A549 (cell line): ENCODE results near the gene TIGD3. TPM values are rescaled to one million over a fixed set of nuclear protein-coding genes. Genes with fewer than 3 reads are reported as not detected.
A peak's percentile ranks its signal among the peaks of the same experiment; 100 is the strongest.

ENCODE experiments used
- ATAC-seq, 2 experiments: fragments of 200-7000 bp in 1 of 2; fragments of >200 bp in 1 of 2; cut with Nextera tagmentation in 1 of 2; cut with Tn5 transposase in 1 of 2; 3 replicates each; pipeline versions ENCODE4 v1.8.0 to v1.9.1; 2018 to 2020; ENCODE audit warnings: mild to moderate bottlenecking in 1 of 2, moderate library complexity in 1 of 2
- CTCF ChIA-PET: fragments of 300-600 bp; sonication (Branson Sonifier 250); formaldehyde crosslinking; extraction: SDS; loops from one replicate; lab custom pipeline; 2021; ENCODE audit warnings: antibody characterized with exemption, inconsistent platforms; lab: Yijun Ruan, JAX
- POLR2A ChIA-PET: fragments of 350-600 bp; formaldehyde crosslinking; extraction: SDS; loops from one replicate; lab custom pipeline; 2021; ENCODE audit warnings: antibody characterized with exemption, inconsistent platforms; lab: Yijun Ruan, JAX
- DNase-seq, 2 experiments: peaks; one replicate each; pipeline versions ENCODE4 v3.0.0 to v3.0.0-alpha.2; 2011 to 2016; ENCODE audit warnings: low read depth in 1 of 2, low spot score in 1 of 2
- FAIRE-seq: peaks from 2 replicates; lab custom pipeline; 2011; peaks lifted over from hg19 to GRCh38; lab: Jason Lieb, UNC
- H3K27ac ChIP-seq, 2 experiments: fragments of >200 bp; sonication (Bioruptor Twin); formaldehyde crosslinking; 3 replicates each; pipeline ENCODE4 v1.5.1; 2016 to 2017
- H3K4me1 ChIP-seq: fragments of >200 bp; sonication (Bioruptor Twin); formaldehyde crosslinking; 3 replicates; pipeline ENCODE4 v1.6.1; 2016
- H3K4me2 ChIP-seq: fragments of >200 bp; sonication (Bioruptor Twin); formaldehyde crosslinking; 3 replicates; pipeline ENCODE4 v1.6.1; 2016
- H3K4me3 ChIP-seq: fragments of >200 bp; sonication (Bioruptor Twin); formaldehyde crosslinking; 3 replicates; pipeline ENCODE4 v1.5.1; 2016
- H3K9me3 ChIP-seq: fragments of >200 bp; sonication (Bioruptor Twin); formaldehyde crosslinking; 3 replicates; pipeline ENCODE4 v1.6.1; 2016
- BCL3 ChIP-seq: fragments of >200 bp; sonication (Bioruptor Twin); formaldehyde crosslinking; IDR thresholded peaks from 3 replicates; pipeline ENCODE4 v1.6.1; 2016
- BHLHE40 ChIP-seq: IDR thresholded peaks from 2 replicates; pipeline ENCODE4 v1.6.1; 2012; ENCODE audit warnings: low read depth, low read length, inconsistent platforms
- CBX2 ChIP-seq: fragments of 200-600 bp; sonication (generic); IDR thresholded peaks from 2 replicates; pipeline ENCODE4 v1.6.1; 2016; ENCODE audit warnings: low read depth, mild to moderate bottlenecking, borderline replicate concordance
- CEBPB ChIP-seq, 2 experiments: fragments of >200 bp in 1 of 2; sonication (Bioruptor Twin) in 1 of 2; formaldehyde crosslinking in 1 of 2; IDR thresholded peaks; 2 replicates each; pipeline ENCODE4 v1.6.1; 2012 to 2016
- CHD2 ChIP-seq: fragments of 150-350 bp; IDR thresholded peaks from 2 replicates; pipeline ENCODE4 v1.6.1; 2014; ENCODE audit warnings: low read length; ENCODE audit not compliant: partially characterized antibody
- CHD4 ChIP-seq: fragments of 200-600 bp; sonication (generic); IDR thresholded peaks from 2 replicates; pipeline ENCODE4 v1.6.1; 2016; ENCODE audit warnings: antibody characterized with exemption, mild to moderate bottlenecking, borderline replicate concordance
- CTCF ChIP-seq: fragments of >200 bp; sonication (Bioruptor Twin); formaldehyde crosslinking; IDR thresholded peaks from 3 replicates; pipeline ENCODE4 v1.5.1; 2016
- E2F6 ChIP-seq: IDR thresholded peaks from 2 replicates; pipeline ENCODE4 v1.6.1; 2012; ENCODE audit warnings: low read depth, borderline replicate concordance
- EHF ChIP-seq: fragments of 250-450 bp; sonication (Bioruptor Pico); IDR thresholded peaks from 2 replicates; pipeline ENCODE4 v1.5.0; 2020; ENCODE audit warnings: mild to moderate bottlenecking
- ELK1 ChIP-seq: fragments of 150-350 bp; IDR thresholded peaks from 2 replicates; pipeline ENCODE4 v1.6.1; 2014; ENCODE audit warnings: low read depth, mild to moderate bottlenecking, low read length
- HMGXB4 ChIP-seq: fragments of 250-450 bp; sonication (Bioruptor Pico); IDR thresholded peaks from 2 replicates; pipeline ENCODE4 v1.5.0; 2021; ENCODE audit warnings: mild to moderate bottlenecking, moderate library complexity, borderline replicate concordance
- HOXB13 ChIP-seq: fragments of 250-450 bp; sonication (Bioruptor Pico); IDR thresholded peaks from 2 replicates; pipeline ENCODE4 v1.5.0; 2020; ENCODE audit warnings: low read depth, mild to moderate bottlenecking, moderate library complexity
- JUN ChIP-seq, 2 experiments: fragments of >200 bp; sonication (Bioruptor Twin); formaldehyde crosslinking; IDR thresholded peaks; 2 replicates in 1 of 2; 3 replicates in 1 of 2; pipeline ENCODE4 v1.6.1; 2016 to 2017
- JUNB ChIP-seq: fragments of >200 bp; sonication (Bioruptor Twin); formaldehyde crosslinking; IDR thresholded peaks from 2 replicates; pipeline ENCODE4 v1.6.1; 2016
- KDM5A ChIP-seq: fragments of 200-600 bp; sonication (generic); IDR thresholded peaks from 2 replicates; pipeline ENCODE4 v1.6.1; 2016; ENCODE audit warnings: antibody characterized with exemption, mild to moderate bottlenecking
- MAX ChIP-seq: IDR thresholded peaks from 2 replicates; pipeline ENCODE4 v1.6.1; 2012
- NFE2L2 ChIP-seq: fragments of 150-350 bp; conservative IDR thresholded peaks from 2 replicates; pipeline ENCODE4 v1.6.1; 2014; ENCODE audit warnings: low read length
- SMC3 ChIP-seq: fragments of >200 bp; sonication (Bioruptor Twin); formaldehyde crosslinking; IDR thresholded peaks from 3 replicates; pipeline ENCODE4 v1.6.1; 2018; ENCODE audit warnings: inconsistent platforms
- SREBF2 ChIP-seq: fragments of 450-650 bp; IDR thresholded peaks from 2 replicates; pipeline ENCODE4 v1.6.1; 2014; ENCODE audit warnings: mild to moderate bottlenecking, moderate library complexity
- TP53 ChIP-seq: fragments of 250-450 bp; sonication (Bioruptor Pico); IDR thresholded peaks from 2 replicates; pipeline ENCODE4 v1.5.0; 2021; ENCODE audit warnings: mild to moderate bottlenecking, moderate library complexity
- ZC3H11A ChIP-seq: fragments of 450-650 bp; IDR thresholded peaks from 2 replicates; pipeline ENCODE4 v1.6.1; 2014; ENCODE audit warnings: antibody characterized with exemption, mild to moderate bottlenecking
- ZSCAN20 ChIP-seq: fragments of 250-450 bp; sonication (Bioruptor Pico); IDR thresholded peaks from 2 replicates; pipeline ENCODE4 v1.8.0; 2022; ENCODE audit warnings: mild to moderate bottlenecking, moderate library complexity
- WGBS: methylation state at CpG from one replicate; pipeline ENCODE4 v1.1.6; 2017; ENCODE audit errors: missing lambda C conversion rate; 5-methylcytosine and 5-hydroxymethylcytosine counted together
- polyA plus RNA-seq, 4 experiments: library from polyadenylated mRNA; depleted of rRNA in 3 of 4; stranded (reverse); fragments of >200 nt; fragmentation: RNase III in 1 of 4; extraction: RNeasy Plus Mini Kit Qiagen cat#74134 plus additional on column Dnase treatment in 1 of 4; gene quantifications; 2 replicates in 3 of 4; 3 replicates in 1 of 4; pipeline ENCODE4 v1.2.3, GENCODE V29; 2011 to 2017

TIGD3 gene
- polyA plus RNA-seq, 2 of the 4 experiments (the other 2 are of a cell fraction), result 0.37 to 0.66 TPM

GRCh38 chr11:65323813-65324212 lies 30.7 kb upstream of the TIGD3 start:
- Histone ChIP-seq H3K27ac (no peak overlapping the region), H3K9me3 (no peaks in the 10 kb centered on the region), H3K4me3 (no peak overlapping the region), H3K4me1 (no peaks in the 10 kb centered on the region), H3K4me2 (no peak overlapping the region)
- ChIA-PET POLR2A (interaction anchor here (0.9 kb wide), 1 partner anchor 49 kb away, joined by 4 read pairs; no protein-coding TSS in a partner anchor), CTCF (interaction anchor here (1.4 to 78.3 kb wide), 2 partner anchors 8 to 43 kb away, joined by 5 to 3090 read pairs; partner anchors contain the start of genes CDC42EP2 and POLA2)
- 77% methylated on average over 12 of the region's 12 CpGs for WGBS
- DNase-seq (no peak), FAIRE-seq (no peak), ATAC-seq (peak; percentile 30 to 57; a peak in 4 of 6 replicates)
- TF ChIP-seq HOXB13 (CRISPR knock-in tag), result no peak
- TF ChIP-seq CHD4, result no peak
- no peak for TF ChIP-seq JUN (IDR thresholded peaks at IDR 0.05)
- TF ChIP-seq MAX, result no peak
- TF ChIP-seq CEBPB (IDR thresholded peaks at IDR 0.05), result no peak
- TF ChIP-seq KDM5A, result no peak

- WGBS, result 72% methylated on average over 4 of the region's 4 CpGs
- ATAC-seq, result no peak
Observed at GRCh38 chr11:65325435-65325834, 29.1 kb upstream of the TIGD3 start.

GRCh38 chr11:65327021-65327420 lies 27.5 kb upstream of the TIGD3 start:
- no peak overlapping the region for H3K4me3 ChIP-seq
- DNase-seq (no peak), FAIRE-seq (no peak), ATAC-seq (no peak)
- POLR2A ChIA-PET, result no interaction called here
- peaks cover 5% of the 10 kb centered on the region for H3K4me1 ChIP-seq
- WGBS, result 91% methylated on average over 8 of the region's 8 CpGs
- H3K4me2 ChIP-seq, result no peak overlapping the region
- H3K27ac ChIP-seq, result no peak overlapping the region
- TF ChIP-seq JUNB, result no peak
- TF ChIP-seq ZSCAN20 (CRISPR knock-in tag), result no peak
- TF ChIP-seq E2F6, result no peak
- no peak for TF ChIP-seq NFE2L2
- no peak for TF ChIP-seq SREBF2
- TF ChIP-seq CBX2, result no peak
- TF ChIP-seq BCL3, result no peak
- no peak for TF ChIP-seq ELK1
- TF ChIP-seq TP53 (CRISPR knock-in tag), result no peak
- TF ChIP-seq CEBPB (IDR thresholded peaks at IDR 0.05), result no peak
- no peak for TF ChIP-seq CTCF
- no peak for TF ChIP-seq HMGXB4
- TF ChIP-seq ZC3H11A, result no peak
- no peaks in the 10 kb centered on the region for H3K9me3 ChIP-seq
- CTCF ChIA-PET, result interaction anchor here (0.8 to 78.3 kb wide), 3 partner anchors 26 to 122 kb away, joined by 4 to 3090 read pairs (median 22); partner anchors contain the start of genes CDC42EP2 and POLA2

More at GRCh38 chr11:65325435-65325834, 29.1 kb upstream of the TIGD3 start:
- Histone ChIP-seq H3K4me2 (no peak overlapping the region), H3K27ac (no peak overlapping the region), H3K4me1 (peaks cover 5% of the 10 kb centered on the region), H3K9me3 (no peaks in the 10 kb centered on the region), H3K4me3 (no peak overlapping the region)
- ChIA-PET POLR2A (no interaction called here), CTCF (interaction anchor here (1.5 to 78.3 kb wide), 3 partner anchors 8 to 45 kb away, joined by 4 to 3090 read pairs (median 4); partner anchors contain the start of genes CDC42EP2, DPF2 and POLA2)
- no peak for DNase-seq
- TF ChIP-seq EHF (no peak), CHD2 (no peak), BHLHE40 (no peak), SMC3 (no peak)
- FAIRE-seq, result no peak
